ENCODE measurements around the gene TMEM151A.

Gene TMEM151A

GRCh38 chr11:66291303-66291705, 390 bp upstream of the TMEM151A start:
- no peak overlapping the region for H3K4me2 ChIP-seq (ENCODE audit: low read depth, low read length)
- TF ChIP-seq EZH2 (optimal IDR thresholded peaks at IDR 0.05; ENCODE audit: low read depth, low read length) (no peak), EZH2phosphoT487 (IDR thresholded peaks at IDR 0.05; ENCODE audit: low read length) (no peak), CTCF (IDR thresholded peaks at IDR 0.05; ENCODE audit: low read length) (no peak)
- no peaks in the 10 kb centered on the region for H3K9me3 ChIP-seq (replicated peaks; ENCODE audit: insufficient read depth, low read length)
- DNase-seq: no peak
- H3K4me1 ChIP-seq (ENCODE audit: low read length): peaks cover 15% of the 10 kb centered on the region
- no peaks in the 10 kb centered on the region for H3K36me3 ChIP-seq (replicated peaks; ENCODE audit: insufficient read depth, low read length)
- H4K20me1 ChIP-seq (ENCODE audit: insufficient read depth, low read length): no peaks in the 10 kb centered on the region
- no peak overlapping the region for H3K9ac ChIP-seq (ENCODE audit: low read length)
- peaks cover 13% of the 10 kb centered on the region for H3K79me2 ChIP-seq (ENCODE audit: low read length)
- H3K9me2 ChIP-seq (replicated peaks; ENCODE audit: insufficient read depth, low read length): no peaks in the 10 kb centered on the region
- peaks cover 44% of the 10 kb centered on the region for H3K27me3 ChIP-seq (replicated peaks; ENCODE audit: insufficient read depth, low read length)
- H3F3A ChIP-seq (ENCODE audit: insufficient read depth, low read length): peaks cover 7% of the 10 kb centered on the region
- H3K4me3 ChIP-seq (ENCODE audit: low read length): no peak overlapping the region
- no peak overlapping the region for H2AFZ ChIP-seq (ENCODE audit: low read length)
- H3K27ac ChIP-seq (ENCODE audit: low read length): no peak overlapping the region

- Histone ChIP-seq H3K27ac (ENCODE audit: low read length) (no peak overlapping the region), H3F3A (ENCODE audit: insufficient read depth, low read length) (peaks cover 7% of the 10 kb centered on the region), H3K36me3 (replicated peaks; ENCODE audit: insufficient read depth, low read length) (no peaks in the 10 kb centered on the region), H3K9me2 (replicated peaks; ENCODE audit: insufficient read depth, low read length) (no peaks in the 10 kb centered on the region), H3K4me1 (ENCODE audit: low read length) (peaks cover 12% of the 10 kb centered on the region), H3K4me3 (ENCODE audit: low read length) (no peak overlapping the region), H2AFZ (ENCODE audit: low read length) (no peak overlapping the region), H3K79me2 (ENCODE audit: low read length) (peaks cover 10% of the 10 kb centered on the region), H3K9ac (ENCODE audit: low read length) (no peak overlapping the region), H3K27me3 (replicated peaks; ENCODE audit: insufficient read depth, low read length) (peaks cover 59% of the 10 kb centered on the region), H3K9me3 (replicated peaks; ENCODE audit: insufficient read depth, low read length) (no peaks in the 10 kb centered on the region), H3K4me2 (ENCODE audit: low read depth, low read length) (no peak overlapping the region), H4K20me1 (ENCODE audit: insufficient read depth, low read length) (no peaks in the 10 kb centered on the region)
- no peak for DNase-seq
- TF ChIP-seq CTCF (IDR thresholded peaks at IDR 0.05; ENCODE audit: low read length) (no peak), EZH2phosphoT487 (IDR thresholded peaks at IDR 0.05; ENCODE audit: low read length) (no peak), EZH2 (optimal IDR thresholded peaks at IDR 0.05; ENCODE audit: low read depth, low read length) (no peak)
Measured at GRCh38 chr11:66292543-66293332, 1.0 kb downstream of the TMEM151A start.

GRCh38 chr11:66293352-66293751, 1.7 kb downstream of the TMEM151A start:
- Histone ChIP-seq H3K27ac (ENCODE audit: low read length) (no peak overlapping the region), H3K4me3 (ENCODE audit: low read length) (no peak overlapping the region), H3K79me2 (ENCODE audit: low read length) (peaks cover 4% of the 10 kb centered on the region), H3K4me1 (ENCODE audit: low read length) (peaks cover 7% of the 10 kb centered on the region), H2AFZ (ENCODE audit: low read length) (no peak overlapping the region), H3K4me2 (ENCODE audit: low read depth, low read length) (no peak overlapping the region), H3K9me2 (replicated peaks; ENCODE audit: insufficient read depth, low read length) (no peaks in the 10 kb centered on the region), H3F3A (ENCODE audit: insufficient read depth, low read length) (peaks cover 7% of the 10 kb centered on the region), H3K36me3 (replicated peaks; ENCODE audit: insufficient read depth, low read length) (no peaks in the 10 kb centered on the region), H3K27me3 (replicated peaks; ENCODE audit: insufficient read depth, low read length) (peaks cover 64% of the 10 kb centered on the region), H3K9me3 (replicated peaks; ENCODE audit: insufficient read depth, low read length) (no peaks in the 10 kb centered on the region), H4K20me1 (ENCODE audit: insufficient read depth, low read length) (no peaks in the 10 kb centered on the region), H3K9ac (ENCODE audit: low read length) (no peak overlapping the region)
- no peak for DNase-seq
- TF ChIP-seq EZH2phosphoT487 (IDR thresholded peaks at IDR 0.05; ENCODE audit: low read length) (no peak), CTCF (IDR thresholded peaks at IDR 0.05; ENCODE audit: low read length) (no peak), EZH2 (optimal IDR thresholded peaks at IDR 0.05; ENCODE audit: low read depth, low read length) (no peak)
